Gastrocnemius medialis (tissue), 4 donors: ENCODE results near the gene GPBP1L1.

Source experiments
- POLR2A ChIP-seq, 2 donors: fragments of 450-650 bp; IDR thresholded peaks; one replicate each; pipeline ENCODE4 v1.6.1; 2017; ENCODE audit warnings: antibody characterized with exemption in 2 of 2, mild to moderate bottlenecking in 2 of 2, moderate library complexity in 2 of 2
- TF ChIP-seq, protein P1 (sequence below), 5 experiments: fragments of 450-650 bp in 3 of 5; fragments of 200-600 bp in 2 of 5; sonication (generic) in 2 of 5; IDR thresholded peaks in 4 of 5; conservative IDR thresholded peaks in 1 of 5; 1 replicate in 4 of 5; 2 replicates in 1 of 5; pipeline ENCODE4 v1.5.1; 2016 to 2019; ENCODE audit warnings: antibody characterized with exemption in 5 of 5, mild to moderate bottlenecking in 3 of 5, moderate library complexity in 3 of 5

DNA sequence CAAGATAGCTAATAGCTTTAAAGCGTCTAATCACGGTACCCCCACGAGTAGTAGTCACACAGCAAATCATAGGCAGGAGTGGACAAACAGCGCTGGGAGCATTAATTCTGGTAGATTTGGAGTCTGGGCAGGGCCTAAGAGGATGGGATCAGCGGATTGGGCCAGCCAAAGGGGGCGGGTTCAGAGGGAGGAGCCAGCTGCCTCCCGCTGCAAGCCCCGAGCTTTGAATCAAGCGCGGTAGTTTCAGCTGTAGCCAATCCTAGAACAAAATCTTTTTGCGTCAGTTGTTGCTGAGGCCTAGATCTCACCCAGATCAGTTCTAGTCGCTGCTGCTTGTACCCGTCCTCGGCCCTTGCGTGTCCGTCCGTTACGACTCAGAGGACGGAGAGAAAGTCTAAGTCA is 103.1 kb downstream of the GPBP1L1 start:
- TF ChIP-seq, protein P1, sequence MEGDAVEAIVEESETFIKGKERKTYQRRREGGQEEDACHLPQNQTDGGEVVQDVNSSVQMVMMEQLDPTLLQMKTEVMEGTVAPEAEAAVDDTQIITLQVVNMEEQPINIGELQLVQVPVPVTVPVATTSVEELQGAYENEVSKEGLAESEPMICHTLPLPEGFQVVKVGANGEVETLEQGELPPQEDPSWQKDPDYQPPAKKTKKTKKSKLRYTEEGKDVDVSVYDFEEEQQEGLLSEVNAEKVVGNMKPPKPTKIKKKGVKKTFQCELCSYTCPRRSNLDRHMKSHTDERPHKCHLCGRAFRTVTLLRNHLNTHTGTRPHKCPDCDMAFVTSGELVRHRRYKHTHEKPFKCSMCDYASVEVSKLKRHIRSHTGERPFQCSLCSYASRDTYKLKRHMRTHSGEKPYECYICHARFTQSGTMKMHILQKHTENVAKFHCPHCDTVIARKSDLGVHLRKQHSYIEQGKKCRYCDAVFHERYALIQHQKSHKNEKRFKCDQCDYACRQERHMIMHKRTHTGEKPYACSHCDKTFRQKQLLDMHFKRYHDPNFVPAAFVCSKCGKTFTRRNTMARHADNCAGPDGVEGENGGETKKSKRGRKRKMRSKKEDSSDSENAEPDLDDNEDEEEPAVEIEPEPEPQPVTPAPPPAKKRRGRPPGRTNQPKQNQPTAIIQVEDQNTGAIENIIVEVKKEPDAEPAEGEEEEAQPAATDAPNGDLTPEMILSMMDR (IDR thresholded peaks at IDR 0.05 in 4 of 5, conservative IDR thresholded peaks at IDR 0.05 in 1 of 5), result no peak
- TF ChIP-seq POLR2A (IDR thresholded peaks at IDR 0.05), result no peak
